Measurements from ENCODE around the gene LDB3. TPM values are rescaled to one million over a fixed set of nuclear protein-coding genes. Genes with fewer than 3 reads are reported as not detected.
"Not testable (repeated sequence)": the region's sequence is repeated elsewhere in the genome, so short reads cannot be mapped to it uniquely, and the experiment has no call there.

The LDB3 gene
- polyA plus RNA-seq (ENCODE audit: insufficient read length in 10 of 10): 100 to 1,000 TPM; 305 to 981 (median 737) TPM
- long read RNA-seq, donor 1, transcript LDB3-204 (8 exons, 1,598 nt): major isoform, 6 of 253 reads
- long read RNA-seq, donor 1, partial matches to known transcripts: 224 of 253 reads
- long read RNA-seq, donor 1, other reads (novel, unspliced or antisense): 22 of 253 reads
- long read RNA-seq, donor 2, transcript LDB3-204 (8 exons, 1,598 nt): major isoform, 12 of 256 reads
- long read RNA-seq, donor 2, partial matches to known transcripts: 207 of 256 reads
- long read RNA-seq, donor 2, other reads (novel, unspliced or antisense): 37 of 256 reads
- long read RNA-seq, donor 3: 0 reads
- long read RNA-seq, donor 4, partial matches to known transcripts: 99 of 116 reads
- long read RNA-seq, donor 4, other reads (novel, unspliced or antisense): 14 of 116 reads
- long read RNA-seq, donor 5, transcript LDB3-204 (8 exons, 1,598 nt): major isoform, 8 of 402 reads
- long read RNA-seq, donor 5, partial matches to known transcripts: 352 of 402 reads
- long read RNA-seq, donor 5, other reads (novel, unspliced or antisense): 42 of 402 reads
- long read RNA-seq, donor 6, transcript LDB3-204 (8 exons, 1,598 nt): major isoform, 10 of 206 reads
- long read RNA-seq, donor 6, partial matches to known transcripts: 133 of 206 reads
- long read RNA-seq, donor 6, other reads (novel, unspliced or antisense): 62 of 206 reads
- long read RNA-seq, donor 7, partial matches to known transcripts: 72 of 87 reads
- long read RNA-seq, donor 7, other reads (novel, unspliced or antisense): 13 of 87 reads
- long read RNA-seq, donor 8, partial matches to known transcripts: 78 of 82 reads
- long read RNA-seq, donor 8, other reads (novel, unspliced or antisense): 0 of 82 reads
- long read RNA-seq, donor 9, partial matches to known transcripts: 17 of 24 reads
- long read RNA-seq, donor 9, other reads (novel, unspliced or antisense): 5 of 24 reads

- DNase-seq: peak in 2 of 3 donors; percentile 62 to 80
Observed at GRCh38 chr10:86668297-86669165, at the start of gene LDB3. Gene LDB3, plus strand, starts transcription at chr10:86668511. Its CDS starts 181 bp downstream, at chr10:86668692.

GRCh38 chr10:86628311-86628710 lies 40.0 kb upstream of the LDB3 start:
- no peak for DNase-seq

- DNase-seq: no peak
Observed at GRCh38 chr10:86630079-86630478, 38.2 kb upstream of the LDB3 start.

- DNase-seq: peak in 2 of 3 donors; percentile 49 to 64
Observed at GRCh38 chr10:86632009-86632800, 36.1 kb upstream of the LDB3 start.

GRCh38 chr10:86632951-86633350 lies 35.4 kb upstream of the LDB3 start:
- no peak for DNase-seq

- peak in 1 of 3 donors; percentile 77 for DNase-seq
Observed at GRCh38 chr10:86635402-86635801, 32.9 kb upstream of the LDB3 start.

- no peak for DNase-seq
Observed at GRCh38 chr10:86636311-86636710, 32.0 kb upstream of the LDB3 start.

GRCh38 chr10:86642021-86642420 lies 26.3 kb upstream of the LDB3 start:
- no peak for DNase-seq

GRCh38 chr10:86642499-86642898 lies 25.8 kb upstream of the LDB3 start:
- DNase-seq: no peak

- no peak for DNase-seq
Observed at GRCh38 chr10:86644152-86644793, 24.0 kb upstream of the LDB3 start.

- no peak for DNase-seq
Observed at GRCh38 chr10:86644794-86645445, 23.4 kb upstream of the LDB3 start.

GRCh38 chr10:86645621-86646165 lies 22.6 kb upstream of the LDB3 start:
- DNase-seq: not testable (repeated sequence)

- DNase-seq: no peak
Observed at GRCh38 chr10:86646532-86646931, 21.8 kb upstream of the LDB3 start.

- DNase-seq: no peak
Observed at GRCh38 chr10:86646933-86647332, 21.4 kb upstream of the LDB3 start.

- no peak for DNase-seq
Observed at GRCh38 chr10:86647773-86648703, 20.3 kb upstream of the LDB3 start.

GRCh38 chr10:86648704-86649427 lies 19.4 kb upstream of the LDB3 start:
- DNase-seq: peak in 2 of 3 donors; percentile 76 to 84

- no peak for DNase-seq
Observed at GRCh38 chr10:86649471-86650150, 18.7 kb upstream of the LDB3 start.

Data from muscle of back (tissue), 13 donors.